Sigmoid colon (tissue), 7 donors: ENCODE measurements around the gene ZFPM1. TPM values are rescaled to one million over a fixed set of nuclear protein-coding genes. Genes with fewer than 3 reads are reported as not detected.

Experiments
- DNase-seq: peaks from one replicate; pipeline ENCODE4 v3.0.0-alpha.2; 2019
- H3K27ac ChIP-seq, 4 donors: fragments of 200-600 bp; sonication (generic); one replicate each; pipeline ENCODE4 v1.5.1; 2016 to 2019; ENCODE audit warnings: mild to moderate bottlenecking in 1 of 4
- H3K27me3 ChIP-seq, 3 donors: fragments of 200-600 bp; sonication (generic); one replicate each; pipeline ENCODE4 v1.5.1; 2019; ENCODE audit warnings: mild to moderate bottlenecking in 1 of 3
- H3K36me3 ChIP-seq, 4 donors: fragments of 200-600 bp; sonication (generic); one replicate each; pipeline ENCODE4 v1.5.1; 2016 to 2019
- H3K4me1 ChIP-seq, 4 donors: fragments of 200-600 bp; sonication (generic); one replicate each; pipeline ENCODE4 v1.5.1; 2017 to 2019
- H3K4me3 ChIP-seq, 4 donors: fragments of 200-600 bp; sonication (generic); one replicate each; pipeline ENCODE4 v1.5.1; 2017 to 2019; ENCODE audit warnings: mild to moderate bottlenecking in 2 of 4, moderate library complexity in 1 of 4
- H3K9me3 ChIP-seq, 4 donors: fragments of 200-600 bp in 3 of 4; sonication (generic) in 3 of 4; one replicate each; pipeline versions ENCODE4 v1.5.1 to v1.6.1; 2013 to 2019
- EP300 ChIP-seq, 4 donors: sonication (generic); formaldehyde crosslinking; IDR thresholded peaks; one replicate each; pipeline ENCODE4 v1.6.1; 2017; ENCODE audit warnings: antibody characterized with exemption in 4 of 4
- POLR2A ChIP-seq, 2 donors: fragments of 450-650 bp; IDR thresholded peaks; one replicate each; pipeline ENCODE4 v1.6.1; 2016; ENCODE audit warnings: antibody characterized with exemption in 2 of 2, mild to moderate bottlenecking in 2 of 2, moderate library complexity in 2 of 2
- POLR2AphosphoS5 ChIP-seq, 4 donors: sonication (generic); formaldehyde crosslinking; IDR thresholded peaks; one replicate each; pipeline ENCODE4 v1.6.1; 2017; ENCODE audit warnings: antibody characterized with exemption in 4 of 4
- WGBS, 2 donors: extraction: QIAGEN DNeasy Blood & Tissue Kit; methylation state at CpG; one replicate each; pipeline ENCODE4 v1.1.7; 2013; 5-methylcytosine and 5-hydroxymethylcytosine counted together
- intact Hi-C: fragments of 100-400 bp; cut with DNase I; formaldehyde crosslinking; loops from one replicate; pipeline ENCODE4 v1.15.1; 2023
- polyA plus RNA-seq, 3 donors: library from polyadenylated mRNA; stranded (reverse); fragments of 200-250 nt; gene quantifications; one replicate each; pipeline ENCODE4 v1.2.3, GENCODE V29; 2013
- total RNA-seq, 4 donors: library from RNA; depleted of rRNA; stranded (reverse); fragments of >200 nt; gene quantifications; one replicate each; pipeline ENCODE4 v1.1.0, GENCODE V29; 2016
- TF ChIP-seq, protein P1 (sequence below), 4 experiments: fragments of 450-650 bp in 3 of 4; fragments of 200-600 bp in 1 of 4; IDR thresholded peaks; one replicate each; pipeline ENCODE4 v1.5.1; 2016 to 2019; ENCODE audit warnings: antibody characterized with exemption in 4 of 4, mild to moderate bottlenecking in 3 of 4, moderate library complexity in 2 of 4
- donor health status: healthy with polysubstance abuse.
- donor health status: Bipolar disorder and iron deficiency.
- donor health status: healthy.

ZFPM1 gene
- total and polyA plus RNA-seq, 7 donors = 0.27 to 3.7 (median 0.66) TPM

GRCh38 chr16:88442727-88443576, 10.1 kb upstream of the ZFPM1 start:
- H3K4me1 ChIP-seq = peaks cover 0 to 7% (median 6%) of the 10 kb centered on the region in 4 donors
- TF ChIP-seq POLR2AphosphoS5 (IDR thresholded peaks at IDR 0.05) (no peak), POLR2A (IDR thresholded peaks at IDR 0.05) (no peak)
- TF ChIP-seq, protein P1, sequence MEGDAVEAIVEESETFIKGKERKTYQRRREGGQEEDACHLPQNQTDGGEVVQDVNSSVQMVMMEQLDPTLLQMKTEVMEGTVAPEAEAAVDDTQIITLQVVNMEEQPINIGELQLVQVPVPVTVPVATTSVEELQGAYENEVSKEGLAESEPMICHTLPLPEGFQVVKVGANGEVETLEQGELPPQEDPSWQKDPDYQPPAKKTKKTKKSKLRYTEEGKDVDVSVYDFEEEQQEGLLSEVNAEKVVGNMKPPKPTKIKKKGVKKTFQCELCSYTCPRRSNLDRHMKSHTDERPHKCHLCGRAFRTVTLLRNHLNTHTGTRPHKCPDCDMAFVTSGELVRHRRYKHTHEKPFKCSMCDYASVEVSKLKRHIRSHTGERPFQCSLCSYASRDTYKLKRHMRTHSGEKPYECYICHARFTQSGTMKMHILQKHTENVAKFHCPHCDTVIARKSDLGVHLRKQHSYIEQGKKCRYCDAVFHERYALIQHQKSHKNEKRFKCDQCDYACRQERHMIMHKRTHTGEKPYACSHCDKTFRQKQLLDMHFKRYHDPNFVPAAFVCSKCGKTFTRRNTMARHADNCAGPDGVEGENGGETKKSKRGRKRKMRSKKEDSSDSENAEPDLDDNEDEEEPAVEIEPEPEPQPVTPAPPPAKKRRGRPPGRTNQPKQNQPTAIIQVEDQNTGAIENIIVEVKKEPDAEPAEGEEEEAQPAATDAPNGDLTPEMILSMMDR (IDR thresholded peaks at IDR 0.05) = peak; percentile 82 to 98 (median 90)
- no peak overlapping the region for H3K27ac ChIP-seq
- H3K27me3 ChIP-seq = peaks cover 0 to 23% (median 19%) of the 10 kb centered on the region in 3 donors
- intact Hi-C loops = loop anchor here (1.0 kb wide), 2 partner anchors 84 to 119 kb away; no protein-coding TSS in a partner anchor
- no peak overlapping the region for H3K4me3 ChIP-seq
- 16 to 31% methylated on average over 40 of the region's 40 CpGs for WGBS, 2 donors
- H3K9me3 ChIP-seq = no peaks in the 10 kb centered on the region
- DNase-seq = peak; percentile 85
- H3K36me3 ChIP-seq = no peaks in the 10 kb centered on the region

GRCh38 chr16:88444826-88445582, 8.1 kb upstream of the ZFPM1 start:
- TF ChIP-seq POLR2AphosphoS5 (IDR thresholded peaks at IDR 0.05) (no peak), EP300 (IDR thresholded peaks at IDR 0.05) (no peak), POLR2A (IDR thresholded peaks at IDR 0.05) (no peak)
- TF ChIP-seq, protein P1 (IDR thresholded peaks at IDR 0.05) = no peak
- Histone ChIP-seq H3K4me3 (no peak overlapping the region), H3K9me3 (no peaks in the 10 kb centered on the region), H3K27ac (no peak overlapping the region), H3K4me1 (peaks cover 0 to 7% (median 6%) of the 10 kb centered on the region in 4 donors), H3K36me3 (no peaks in the 10 kb centered on the region), H3K27me3 (peaks cover 0 to 23% (median 19%) of the 10 kb centered on the region in 3 donors)
- DNase-seq = no peak
- intact Hi-C loops = no loop called here
- WGBS, 2 donors = 80 to 81% methylated on average over 32 of the region's 32 CpGs

GRCh38 chr16:88445583-88445960, 7.5 kb upstream of the ZFPM1 start:
- Histone ChIP-seq H3K4me1 (peaks cover 0 to 7% (median 6%) of the 10 kb centered on the region in 4 donors), H3K4me3 (no peak overlapping the region), H3K9me3 (no peaks in the 10 kb centered on the region), H3K36me3 (no peaks in the 10 kb centered on the region), H3K27ac (no peak overlapping the region), H3K27me3 (peaks cover 0 to 23% (median 19%) of the 10 kb centered on the region in 3 donors)
- DNase-seq = no peak
- WGBS, 2 donors = 89 to 90% methylated on average over 25 of the region's 25 CpGs
- intact Hi-C loops = no loop called here
- no peak for TF ChIP-seq POLR2A (IDR thresholded peaks at IDR 0.05)
- TF ChIP-seq EP300 (IDR thresholded peaks at IDR 0.05) = no peak
- TF ChIP-seq, protein P1 (IDR thresholded peaks at IDR 0.05) = no peak
- TF ChIP-seq POLR2AphosphoS5 (IDR thresholded peaks at IDR 0.05) = no peak

- no peaks in the 10 kb centered on the region for H3K36me3 ChIP-seq
- H3K27me3 ChIP-seq = peaks cover 0 to 23% (median 18%) of the 10 kb centered on the region in 3 donors
- no peak for TF ChIP-seq POLR2AphosphoS5 (IDR thresholded peaks at IDR 0.05)
- TF ChIP-seq, protein P1 (IDR thresholded peaks at IDR 0.05) = no peak
- no peak for TF ChIP-seq EP300 (IDR thresholded peaks at IDR 0.05)
- no peak for TF ChIP-seq POLR2A (IDR thresholded peaks at IDR 0.05)
- no peaks in the 10 kb centered on the region for H3K9me3 ChIP-seq
- no peak overlapping the region for H3K27ac ChIP-seq
- H3K4me3 ChIP-seq = no peak overlapping the region
- intact Hi-C loops = no loop called here
- WGBS, 2 donors = 87% methylated on average over 25 of the region's 25 CpGs
- H3K4me1 ChIP-seq = peaks cover 0 to 7% (median 6%) of the 10 kb centered on the region in 4 donors
- DNase-seq = no peak
Observed at GRCh38 chr16:88446061-88446460, 7.0 kb upstream of the ZFPM1 start.
